Nephron progenitor cell (in vitro differentiated cells): ENCODE results near the gene ENTHD1.

Experiments used
- DNase-seq: peaks from one replicate; pipeline ENCODE4 v3.0.0; 2021
- H3K27ac Mint-ChIP-seq: 2 replicates; pipeline ENCODE4 v1.8.0; 2021; ENCODE audit warnings: mild to moderate bottlenecking, moderate library complexity, mixed read lengths
- H3K27me3 Mint-ChIP-seq: 2 replicates; pipeline ENCODE4 v1.8.0; 2021; ENCODE audit warnings: mild to moderate bottlenecking, low read depth, mixed read lengths; ENCODE audit not compliant: poor library complexity
- H3K36me3 Mint-ChIP-seq: 2 replicates; pipeline ENCODE4 v1.8.0; 2021; ENCODE audit warnings: low read depth, mixed read lengths
- H3K4me1 Mint-ChIP-seq: 2 replicates; pipeline ENCODE4 v1.8.0; 2021; ENCODE audit warnings: mixed read lengths
- H3K4me3 Mint-ChIP-seq: 2 replicates; pipeline ENCODE4 v1.8.0; 2021; ENCODE audit warnings: mild to moderate bottlenecking, moderate library complexity, mixed read lengths
- H3K9me3 Mint-ChIP-seq: 2 replicates; pipeline ENCODE4 v1.8.0; 2021; ENCODE audit warnings: mild to moderate bottlenecking, moderate library complexity, mixed read lengths
- TF ChIP-seq, protein P1 (sequence below): fragments of 200-600 bp; sonication (generic); IDR thresholded peaks from 2 replicates; pipeline ENCODE4 v1.5.0; 2021; ENCODE audit warnings: antibody characterized with exemption

ENTHD1 gene

DNA sequence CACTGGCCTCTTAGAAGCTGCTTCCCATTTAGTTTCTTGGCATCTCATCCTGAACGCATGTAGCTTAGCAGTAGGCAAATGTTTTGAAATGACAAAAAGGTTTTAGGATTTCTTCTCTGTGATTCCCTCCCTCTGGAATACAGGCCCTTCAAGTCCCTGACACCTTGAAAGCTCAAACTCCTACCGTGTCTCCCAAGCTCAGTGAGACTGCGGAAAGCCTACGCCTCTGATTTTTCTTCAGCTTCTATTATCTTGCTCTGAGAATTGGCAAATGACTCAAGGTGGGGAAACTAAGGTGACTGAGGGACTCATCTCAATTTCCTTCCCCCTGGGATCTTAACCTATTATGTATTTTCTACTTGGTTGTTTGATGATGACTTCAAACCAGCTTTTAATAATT, 130.3 kb downstream of the ENTHD1 start:
- no peak for DNase-seq
- H3K9me3 Mint-ChIP-seq = peaks cover 13% of the 10 kb centered on the region
- peaks cover 7% of the 10 kb centered on the region for H3K36me3 Mint-ChIP-seq
- no peaks in the 10 kb centered on the region for H3K27me3 Mint-ChIP-seq
- no peaks in the 10 kb centered on the region for H3K4me1 Mint-ChIP-seq
- H3K27ac Mint-ChIP-seq = no peak overlapping the region
- H3K4me3 Mint-ChIP-seq = no peak overlapping the region
- TF ChIP-seq, protein P1, sequence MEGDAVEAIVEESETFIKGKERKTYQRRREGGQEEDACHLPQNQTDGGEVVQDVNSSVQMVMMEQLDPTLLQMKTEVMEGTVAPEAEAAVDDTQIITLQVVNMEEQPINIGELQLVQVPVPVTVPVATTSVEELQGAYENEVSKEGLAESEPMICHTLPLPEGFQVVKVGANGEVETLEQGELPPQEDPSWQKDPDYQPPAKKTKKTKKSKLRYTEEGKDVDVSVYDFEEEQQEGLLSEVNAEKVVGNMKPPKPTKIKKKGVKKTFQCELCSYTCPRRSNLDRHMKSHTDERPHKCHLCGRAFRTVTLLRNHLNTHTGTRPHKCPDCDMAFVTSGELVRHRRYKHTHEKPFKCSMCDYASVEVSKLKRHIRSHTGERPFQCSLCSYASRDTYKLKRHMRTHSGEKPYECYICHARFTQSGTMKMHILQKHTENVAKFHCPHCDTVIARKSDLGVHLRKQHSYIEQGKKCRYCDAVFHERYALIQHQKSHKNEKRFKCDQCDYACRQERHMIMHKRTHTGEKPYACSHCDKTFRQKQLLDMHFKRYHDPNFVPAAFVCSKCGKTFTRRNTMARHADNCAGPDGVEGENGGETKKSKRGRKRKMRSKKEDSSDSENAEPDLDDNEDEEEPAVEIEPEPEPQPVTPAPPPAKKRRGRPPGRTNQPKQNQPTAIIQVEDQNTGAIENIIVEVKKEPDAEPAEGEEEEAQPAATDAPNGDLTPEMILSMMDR = no peak

DNA sequence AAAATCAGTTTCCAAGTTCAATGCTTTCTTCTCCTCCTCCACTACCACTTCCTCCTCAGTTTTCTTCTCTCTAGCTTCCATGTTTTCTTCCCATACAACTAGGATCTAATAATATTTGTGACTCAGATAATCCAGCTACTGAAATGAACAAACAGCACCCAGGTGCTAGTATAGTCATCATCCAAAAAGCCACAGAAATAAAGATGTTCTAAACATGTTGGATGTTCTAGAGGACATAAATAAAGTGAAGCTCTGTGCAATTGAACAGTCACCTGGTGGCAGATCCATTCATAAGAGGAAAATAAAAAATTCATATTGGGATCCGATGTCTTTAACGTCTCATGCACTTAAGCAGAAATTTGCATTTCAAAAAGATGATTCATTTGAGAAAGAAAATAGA, 142.8 kb downstream of the ENTHD1 start:
- no peak overlapping the region for H3K4me3 Mint-ChIP-seq
- no peaks in the 10 kb centered on the region for H3K36me3 Mint-ChIP-seq
- H3K27me3 Mint-ChIP-seq = peaks cover 7% of the 10 kb centered on the region
- TF ChIP-seq, protein P1 = no peak
- no peak overlapping the region for H3K27ac Mint-ChIP-seq
- DNase-seq = no peak
- H3K4me1 Mint-ChIP-seq = peaks cover 14% of the 10 kb centered on the region
- H3K9me3 Mint-ChIP-seq = no peaks in the 10 kb centered on the region

- H3K27me3 Mint-ChIP-seq = peaks cover 7% of the 10 kb centered on the region
- no peak for DNase-seq
- no peak overlapping the region for H3K4me3 Mint-ChIP-seq
- no peaks in the 10 kb centered on the region for H3K9me3 Mint-ChIP-seq
- H3K4me1 Mint-ChIP-seq = no peaks in the 10 kb centered on the region
- TF ChIP-seq, protein P1 = no peak
- H3K27ac Mint-ChIP-seq = no peak overlapping the region
- no peaks in the 10 kb centered on the region for H3K36me3 Mint-ChIP-seq
Observed at GRCh38 chr22:39748877-39749276, 144.7 kb downstream of the ENTHD1 start.

DNA sequence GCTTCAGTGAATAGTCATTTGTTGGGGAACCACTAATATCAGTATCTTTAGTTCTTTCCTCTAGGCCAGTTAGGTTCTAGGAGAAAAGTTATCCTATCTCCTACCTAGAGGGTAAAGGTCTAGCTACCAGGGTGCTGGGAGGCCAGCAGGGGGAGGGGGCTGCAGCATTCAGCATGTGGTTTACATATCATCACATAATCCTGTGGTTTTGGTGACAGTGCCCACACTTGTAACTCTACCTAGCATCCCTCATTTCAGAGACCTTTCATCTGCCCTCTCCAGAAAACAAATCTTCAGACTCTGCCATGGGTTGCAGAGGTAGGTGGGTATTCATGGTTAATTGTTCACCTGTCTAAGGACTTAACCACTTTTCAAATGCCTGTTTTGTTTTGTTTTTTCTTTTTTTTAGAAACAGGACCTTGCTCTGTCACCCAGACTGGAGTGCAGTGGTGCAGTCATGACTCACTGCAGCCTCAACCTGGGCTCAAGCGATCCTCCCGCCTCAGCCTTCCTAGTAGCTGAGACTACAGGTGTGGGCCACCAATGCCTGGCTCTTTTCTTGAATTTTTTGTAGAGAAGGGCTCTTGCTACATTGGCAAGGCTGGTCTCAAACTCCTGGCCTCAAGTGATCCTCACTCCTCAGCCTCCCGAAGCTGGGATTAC, 146.8 kb downstream of the ENTHD1 start:
- H3K36me3 Mint-ChIP-seq = no peaks in the 10 kb centered on the region
- no peak for DNase-seq
- H3K27ac Mint-ChIP-seq = no peak overlapping the region
- TF ChIP-seq, protein P1 = no peak
- H3K27me3 Mint-ChIP-seq = peaks cover 3% of the 10 kb centered on the region
- no peak overlapping the region for H3K4me3 Mint-ChIP-seq
- no peaks in the 10 kb centered on the region for H3K4me1 Mint-ChIP-seq
- peaks cover 4% of the 10 kb centered on the region for H3K9me3 Mint-ChIP-seq

- TF ChIP-seq, protein P1 = no peak
- no peak for DNase-seq
- no peaks in the 10 kb centered on the region for H3K4me1 Mint-ChIP-seq
- H3K36me3 Mint-ChIP-seq = peaks cover 5% of the 10 kb centered on the region
- H3K9me3 Mint-ChIP-seq = peaks cover 10% of the 10 kb centered on the region
- no peak overlapping the region for H3K27ac Mint-ChIP-seq
- H3K4me3 Mint-ChIP-seq = no peak overlapping the region
- H3K27me3 Mint-ChIP-seq = peaks cover 3% of the 10 kb centered on the region
Observed at GRCh38 chr22:39745789-39746188, 147.8 kb downstream of the ENTHD1 start.

DNA sequence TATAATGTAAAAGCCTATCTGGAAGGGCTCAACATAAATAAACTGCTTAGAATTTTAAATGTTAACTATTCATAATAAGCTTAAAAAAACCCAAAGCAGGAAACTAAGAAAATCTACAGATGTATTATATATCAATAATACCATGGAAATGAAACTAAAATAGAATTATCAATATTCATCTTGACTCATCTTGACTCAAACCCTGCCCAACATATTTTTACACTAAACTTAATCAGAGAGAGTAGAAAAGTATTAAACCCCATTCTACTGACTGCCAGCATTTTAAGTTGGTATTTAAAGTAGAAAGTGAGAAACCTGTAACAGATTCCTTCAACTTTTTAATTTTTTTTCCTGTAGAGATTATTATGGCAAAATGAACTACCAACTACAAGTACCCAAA, 149.2 kb downstream of the ENTHD1 start:
- no peak overlapping the region for H3K4me3 Mint-ChIP-seq
- peaks cover 12% of the 10 kb centered on the region for H3K9me3 Mint-ChIP-seq
- peaks cover 6% of the 10 kb centered on the region for H3K27me3 Mint-ChIP-seq
- H3K27ac Mint-ChIP-seq = no peak overlapping the region
- H3K36me3 Mint-ChIP-seq = peaks cover 5% of the 10 kb centered on the region
- H3K4me1 Mint-ChIP-seq = no peaks in the 10 kb centered on the region
- no peak for DNase-seq
- TF ChIP-seq, protein P1 = no peak
